Measurements from ENCODE around the gene BLZF1.

BLZF1 gene

DNA sequence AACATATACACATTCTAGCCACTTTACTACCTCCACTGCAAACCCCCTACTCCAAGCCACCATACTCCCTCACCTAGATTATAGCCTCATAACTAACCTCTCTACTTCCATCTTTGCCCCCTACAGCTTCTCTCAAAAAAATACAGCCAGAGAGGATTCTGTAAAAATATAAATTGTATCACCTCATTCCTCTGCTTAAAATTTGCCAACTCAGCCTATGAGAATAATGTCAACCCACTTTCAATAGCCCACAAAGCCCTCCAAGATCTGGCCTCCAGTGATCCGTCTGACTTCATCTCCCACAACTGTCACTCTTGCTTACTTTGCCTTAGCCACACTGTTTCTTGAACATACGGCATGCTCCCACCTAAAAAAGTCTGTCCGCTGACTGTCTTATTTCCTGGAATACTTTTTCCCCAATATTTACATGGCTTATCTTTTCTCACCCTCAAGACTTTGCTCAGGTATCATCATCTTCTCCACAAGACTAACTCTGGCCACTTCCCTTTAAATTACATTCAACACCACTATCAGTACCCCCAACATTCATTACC is 21.9 kb upstream of the BLZF1 start:
- Histone ChIP-seq H3K4me3 (ENCODE audit: low read length) (no peak overlapping the region), H3K9ac (ENCODE audit: low read length) (no peak overlapping the region), H3K4me1 (ENCODE audit: low read length) (no peaks in the 10 kb centered on the region), H3K27ac (ENCODE audit: low read length) (no peak overlapping the region), H3K9me2 (replicated peaks; ENCODE audit: insufficient read depth, low read length) (no peaks in the 10 kb centered on the region), H3K9me3 (replicated peaks; ENCODE audit: insufficient read depth, low read length) (no peaks in the 10 kb centered on the region), H3K27me3 (replicated peaks; ENCODE audit: insufficient read depth, low read length) (no peaks in the 10 kb centered on the region), H3F3A (ENCODE audit: insufficient read depth, low read length) (no peaks in the 10 kb centered on the region), H3K79me2 (ENCODE audit: low read length) (no peaks in the 10 kb centered on the region), H3K36me3 (replicated peaks; ENCODE audit: insufficient read depth, low read length) (no peaks in the 10 kb centered on the region), H3K4me2 (ENCODE audit: low read depth, low read length) (no peak overlapping the region), H4K20me1 (ENCODE audit: insufficient read depth, low read length) (no peaks in the 10 kb centered on the region), H2AFZ (ENCODE audit: low read length) (no peak overlapping the region)
- DNase-seq: no peak
- TF ChIP-seq, protein P1, sequence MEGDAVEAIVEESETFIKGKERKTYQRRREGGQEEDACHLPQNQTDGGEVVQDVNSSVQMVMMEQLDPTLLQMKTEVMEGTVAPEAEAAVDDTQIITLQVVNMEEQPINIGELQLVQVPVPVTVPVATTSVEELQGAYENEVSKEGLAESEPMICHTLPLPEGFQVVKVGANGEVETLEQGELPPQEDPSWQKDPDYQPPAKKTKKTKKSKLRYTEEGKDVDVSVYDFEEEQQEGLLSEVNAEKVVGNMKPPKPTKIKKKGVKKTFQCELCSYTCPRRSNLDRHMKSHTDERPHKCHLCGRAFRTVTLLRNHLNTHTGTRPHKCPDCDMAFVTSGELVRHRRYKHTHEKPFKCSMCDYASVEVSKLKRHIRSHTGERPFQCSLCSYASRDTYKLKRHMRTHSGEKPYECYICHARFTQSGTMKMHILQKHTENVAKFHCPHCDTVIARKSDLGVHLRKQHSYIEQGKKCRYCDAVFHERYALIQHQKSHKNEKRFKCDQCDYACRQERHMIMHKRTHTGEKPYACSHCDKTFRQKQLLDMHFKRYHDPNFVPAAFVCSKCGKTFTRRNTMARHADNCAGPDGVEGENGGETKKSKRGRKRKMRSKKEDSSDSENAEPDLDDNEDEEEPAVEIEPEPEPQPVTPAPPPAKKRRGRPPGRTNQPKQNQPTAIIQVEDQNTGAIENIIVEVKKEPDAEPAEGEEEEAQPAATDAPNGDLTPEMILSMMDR (IDR thresholded peaks at IDR 0.05; ENCODE audit: low read length): no peak
- TF ChIP-seq EZH2phosphoT487 (IDR thresholded peaks at IDR 0.05; ENCODE audit: low read length) (no peak), EZH2 (optimal IDR thresholded peaks at IDR 0.05; ENCODE audit: low read depth, low read length) (no peak)

- Histone ChIP-seq H3K27me3 (replicated peaks; ENCODE audit: insufficient read depth, low read length) (no peaks in the 10 kb centered on the region), H2AFZ (ENCODE audit: low read length) (no peak overlapping the region), H3K9ac (ENCODE audit: low read length) (no peak overlapping the region), H3K9me2 (replicated peaks; ENCODE audit: insufficient read depth, low read length) (no peaks in the 10 kb centered on the region), H3K27ac (ENCODE audit: low read length) (no peak overlapping the region), H3K4me3 (ENCODE audit: low read length) (no peak overlapping the region), H3K36me3 (replicated peaks; ENCODE audit: insufficient read depth, low read length) (no peaks in the 10 kb centered on the region), H3K79me2 (ENCODE audit: low read length) (no peaks in the 10 kb centered on the region), H3K4me1 (ENCODE audit: low read length) (no peaks in the 10 kb centered on the region), H3F3A (ENCODE audit: insufficient read depth, low read length) (no peaks in the 10 kb centered on the region), H4K20me1 (ENCODE audit: insufficient read depth, low read length) (no peaks in the 10 kb centered on the region), H3K4me2 (ENCODE audit: low read depth, low read length) (no peak overlapping the region), H3K9me3 (replicated peaks; ENCODE audit: insufficient read depth, low read length) (no peaks in the 10 kb centered on the region)
- TF ChIP-seq EZH2phosphoT487 (IDR thresholded peaks at IDR 0.05; ENCODE audit: low read length) (no peak), EZH2 (optimal IDR thresholded peaks at IDR 0.05; ENCODE audit: low read depth, low read length) (no peak)
- TF ChIP-seq, protein P1 (IDR thresholded peaks at IDR 0.05; ENCODE audit: low read length): no peak
- DNase-seq: no peak
These were observed 20.2 kb upstream of the BLZF1 start for GRCh38 chr1:169347688-169348382.

- H3F3A ChIP-seq (ENCODE audit: insufficient read depth, low read length): no peaks in the 10 kb centered on the region
- H3K79me2 ChIP-seq (ENCODE audit: low read length): no peaks in the 10 kb centered on the region
- no peaks in the 10 kb centered on the region for H3K27me3 ChIP-seq (replicated peaks; ENCODE audit: insufficient read depth, low read length)
- peak; percentile 58 for DNase-seq
- H3K27ac ChIP-seq (ENCODE audit: low read length): no peak overlapping the region
- TF ChIP-seq EZH2phosphoT487 (IDR thresholded peaks at IDR 0.05; ENCODE audit: low read length) (no peak), EZH2 (optimal IDR thresholded peaks at IDR 0.05; ENCODE audit: low read depth, low read length) (no peak)
- TF ChIP-seq, protein P1 (IDR thresholded peaks at IDR 0.05; ENCODE audit: low read length): peak; percentile 92
- no peaks in the 10 kb centered on the region for H3K36me3 ChIP-seq (replicated peaks; ENCODE audit: insufficient read depth, low read length)
- H3K9me2 ChIP-seq (replicated peaks; ENCODE audit: insufficient read depth, low read length): no peaks in the 10 kb centered on the region
- H3K9me3 ChIP-seq (replicated peaks; ENCODE audit: insufficient read depth, low read length): no peaks in the 10 kb centered on the region
- H3K4me3 ChIP-seq (ENCODE audit: low read length): no peak overlapping the region
- no peak overlapping the region for H3K9ac ChIP-seq (ENCODE audit: low read length)
- no peaks in the 10 kb centered on the region for H4K20me1 ChIP-seq (ENCODE audit: insufficient read depth, low read length)
- no peak overlapping the region for H3K4me2 ChIP-seq (ENCODE audit: low read depth, low read length)
- no peaks in the 10 kb centered on the region for H3K4me1 ChIP-seq (ENCODE audit: low read length)
- no peak overlapping the region for H2AFZ ChIP-seq (ENCODE audit: low read length)
These were observed 19.5 kb upstream of the BLZF1 start for GRCh38 chr1:169348383-169349036.

Data from MM.1S (cell line).